Ovary (tissue), 9 donors: ENCODE data around the gene DDX39A. TPM values are rescaled to one million over a fixed set of nuclear protein-coding genes. Genes with fewer than 3 reads are reported as not detected.

Source experiments
- DNase-seq, 5 donors: peaks; one replicate each; pipeline ENCODE4 v3.0.0-alpha.2; 2019 to 2020
- H3K27ac ChIP-seq, 2 donors: fragments of 200-600 bp; one replicate each; pipeline versions ENCODE4 v1.5.1 to v1.8.0; 2019 to 2022
- H3K27me3 ChIP-seq: fragments of 200-600 bp; one replicate; pipeline ENCODE4 v1.8.0; 2022
- H3K36me3 ChIP-seq: fragments of 200-600 bp; sonication (generic); one replicate; pipeline ENCODE4 v1.5.1; 2019
- H3K4me1 ChIP-seq: one replicate; pipeline ENCODE4 v1.8.1; 2013; ENCODE audit warnings: mild to moderate bottlenecking, moderate library complexity; ENCODE audit not compliant: insufficient read depth
- H3K4me3 ChIP-seq: fragments of 200-600 bp; sonication (generic); one replicate; pipeline ENCODE4 v1.5.1; 2017
- H3K9me3 ChIP-seq, 2 donors: fragments of 200-600 bp in 1 of 2; sonication (generic) in 1 of 2; one replicate each; pipeline versions ENCODE4 v1.5.1 to v1.8.1; 2013 to 2019; ENCODE audit warnings: mild to moderate bottlenecking in 1 of 2, moderate library complexity in 1 of 2
- CTCF ChIP-seq, 3 donors: fragments of 450-650 bp in 2 of 3; fragments of 200-600 bp in 1 of 3; IDR thresholded peaks; one replicate each; pipeline versions ENCODE4 v1.5.1 to v1.8.0; 2016 to 2022; ENCODE audit warnings: antibody characterized with exemption in 3 of 3, mild to moderate bottlenecking in 1 of 3
- EP300 ChIP-seq: sonication (generic); formaldehyde crosslinking; IDR thresholded peaks from one replicate; pipeline ENCODE4 v1.6.1; 2017; ENCODE audit warnings: antibody characterized with exemption
- POLR2A ChIP-seq: fragments of 450-650 bp; IDR thresholded peaks from one replicate; pipeline ENCODE4 v1.6.1; 2017; ENCODE audit warnings: antibody characterized with exemption, mild to moderate bottlenecking, moderate library complexity
- WGBS, 3 donors: extraction: QIAGEN DNeasy Blood & Tissue Kit in 1 of 3; methylation state at CpG; one replicate each; pipeline versions ENCODE4 v1.1.5 to v1.1.7; 2013 to 2017; 5-methylcytosine and 5-hydroxymethylcytosine counted together
- intact Hi-C, 4 donors: fragments of 100-400 bp; cut with DNase I; formaldehyde crosslinking; loops; one replicate each; pipeline versions ENCODE4 v1.11.0 to v1.15.1; 2022 to 2023
- polyA plus RNA-seq, 2 donors: library from polyadenylated mRNA; stranded (reverse); fragments of 200-250 nt in 1 of 2; fragments of 350-450 nt in 1 of 2; fragmentation: Illumina TruSeq in 1 of 2; extraction: RNeasy Lipid Tissue Mini Kit (QIAGEN cat#74804) in 1 of 2; gene quantifications; one replicate each; pipeline ENCODE4 v1.2.3, GENCODE V29; 2013 to 2014
- total RNA-seq, 7 donors: library from RNA; depleted of rRNA in 2 of 7; stranded (reverse); fragments of >200 nt in 2 of 7; fragmentation: NEBNext Ultra II Directional in 3 of 7; extraction: Animal tissue kit (Norgen Biotek cat#: 25700) in 3 of 7; gene quantifications; one replicate each; pipeline versions ENCODE4 v1.1.0 to v1.2.4, GENCODE V29; 2016 to 2023
- donor health status: DM: no; HTN: no; CAD: no; lungs with moderate emphysema.
- donor health status: DM: no; HTN: no; CAD: no.
- donor health status: Bipolar disorder and iron deficiency.
- donor health status: DM: yes; HTN: yes; CAD: no.
- donor health status: DM: no; HTN: no; CAD: no.
- donor health status: DM: yes; HTN: yes; CAD: no.

The DDX39A gene
- total and polyA plus RNA-seq, 9 donors: 7.9 to 48.4 (median 31.8) TPM

GRCh38 chr19:14441041-14441938 lies 22.1 kb upstream of the DDX39A start:
- no peak overlapping the region for H3K4me3 ChIP-seq
- no peaks in the 10 kb centered on the region for H3K36me3 ChIP-seq
- no peaks in the 10 kb centered on the region for H3K9me3 ChIP-seq
- H3K27me3 ChIP-seq: no peaks in the 10 kb centered on the region
- H3K27ac ChIP-seq: no peak overlapping the region
- DNase-seq: no peak
- TF ChIP-seq POLR2A (no peak), CTCF (IDR thresholded peaks at IDR 0.05) (no peak), EP300 (no peak)
- 46 to 74% (median 56%) methylated on average over 34 of the region's 34 CpGs for WGBS, 3 donors
- intact Hi-C loops: no loop called here
- no peaks in the 10 kb centered on the region for H3K4me1 ChIP-seq

GRCh38 chr19:14440049-14440448 lies 20.9 kb upstream of the DDX39A start:
- no peak overlapping the region for H3K27ac ChIP-seq
- 59 to 77% (median 72%) methylated on average over 9 of the region's 9 CpGs for WGBS, 3 donors
- no peaks in the 10 kb centered on the region for H3K27me3 ChIP-seq
- H3K4me3 ChIP-seq: no peak overlapping the region
- TF ChIP-seq EP300 (no peak), POLR2A (no peak), CTCF (IDR thresholded peaks at IDR 0.05) (no peak)
- H3K36me3 ChIP-seq: no peaks in the 10 kb centered on the region
- intact Hi-C loops: no loop called here
- H3K9me3 ChIP-seq: no peaks in the 10 kb centered on the region
- peaks cover 2% of the 10 kb centered on the region for H3K4me1 ChIP-seq
- DNase-seq: no peak

GRCh38 chr19:14439014-14439413 lies 19.9 kb upstream of the DDX39A start:
- TF ChIP-seq POLR2A (no peak), EP300 (no peak), CTCF (IDR thresholded peaks at IDR 0.05) (no peak)
- 71 to 81% (median 75%) methylated on average over 9 of the region's 9 CpGs for WGBS, 3 donors
- Histone ChIP-seq H3K27ac (no peak overlapping the region), H3K4me1 (peaks cover 12% of the 10 kb centered on the region), H3K4me3 (no peak overlapping the region), H3K9me3 (no peaks in the 10 kb centered on the region), H3K27me3 (no peaks in the 10 kb centered on the region), H3K36me3 (no peaks in the 10 kb centered on the region)
- DNase-seq: no peak
- intact Hi-C loops: no loop called here

- H3K4me1 ChIP-seq: peaks cover 14% of the 10 kb centered on the region
These were observed 18.5 kb upstream of the DDX39A start for GRCh38 chr19:14437578-14438140.

More at GRCh38 chr19:14437578-14438140, 18.5 kb upstream of the DDX39A start:
- H3K4me3 ChIP-seq: no peak overlapping the region
- H3K27me3 ChIP-seq: no peaks in the 10 kb centered on the region
- H3K9me3 ChIP-seq: no peaks in the 10 kb centered on the region
- intact Hi-C loops: no loop called here
- no peak overlapping the region for H3K27ac ChIP-seq
- H3K36me3 ChIP-seq: no peaks in the 10 kb centered on the region
- TF ChIP-seq EP300: no peak
- no peak for TF ChIP-seq CTCF (IDR thresholded peaks at IDR 0.05)
- TF ChIP-seq POLR2A: no peak
- WGBS, 3 donors: 81 to 91% (median 87%) methylated on average over 7 of the region's 7 CpGs
- no peak for DNase-seq
